Epithelial cell of proximal tubule (primary cell): Measurements from ENCODE around the gene OR6B2. TPM values are rescaled to one million over a fixed set of nuclear protein-coding genes. Genes with fewer than 3 reads are reported as not detected.

Experiments used
- DNase-seq: peaks from one replicate; pipeline ENCODE4 v3.0.0-alpha.2; 2011; ENCODE audit warnings: low read depth
- H3K4me3 ChIP-seq: 2 replicates; pipeline ENCODE4 v1.5.1; 2011; ENCODE audit warnings: low read depth, mild to moderate bottlenecking, low read length
- CTCF ChIP-seq: conservative IDR thresholded peaks from 2 replicates; pipeline ENCODE4 v1.5.1; 2012; ENCODE audit warnings: low read depth, mild to moderate bottlenecking, low read length
- total RNA-seq: library from RNA; depleted of rRNA; stranded (reverse); fragments of >200 nt; gene quantifications from 2 replicates; pipeline ENCODE4 v1.2.3, GENCODE V29; 2015

OR6B2 gene
- total RNA-seq, 1 donor from 2014 or later: not detected

- no peak overlapping the region for H3K4me3 ChIP-seq
- DNase-seq: no peak
- no peak for TF ChIP-seq CTCF
Observed at GRCh38 chr2:240066489-240066888, 36.3 kb upstream of the OR6B2 start.

- no peak for DNase-seq
- no peak overlapping the region for H3K4me3 ChIP-seq
- TF ChIP-seq CTCF: no peak
Observed at GRCh38 chr2:240064898-240065297, 34.7 kb upstream of the OR6B2 start.

GRCh38 chr2:240060977-240061591 is 30.9 kb upstream of the OR6B2 start:
- DNase-seq: peak; percentile 3
- H3K4me3 ChIP-seq: no peak overlapping the region
- TF ChIP-seq CTCF: peak; percentile 71

GRCh38 chr2:240056678-240057077 is 26.4 kb upstream of the OR6B2 start:
- H3K4me3 ChIP-seq: no peak overlapping the region
- DNase-seq: no peak
- no peak for TF ChIP-seq CTCF

DNA sequence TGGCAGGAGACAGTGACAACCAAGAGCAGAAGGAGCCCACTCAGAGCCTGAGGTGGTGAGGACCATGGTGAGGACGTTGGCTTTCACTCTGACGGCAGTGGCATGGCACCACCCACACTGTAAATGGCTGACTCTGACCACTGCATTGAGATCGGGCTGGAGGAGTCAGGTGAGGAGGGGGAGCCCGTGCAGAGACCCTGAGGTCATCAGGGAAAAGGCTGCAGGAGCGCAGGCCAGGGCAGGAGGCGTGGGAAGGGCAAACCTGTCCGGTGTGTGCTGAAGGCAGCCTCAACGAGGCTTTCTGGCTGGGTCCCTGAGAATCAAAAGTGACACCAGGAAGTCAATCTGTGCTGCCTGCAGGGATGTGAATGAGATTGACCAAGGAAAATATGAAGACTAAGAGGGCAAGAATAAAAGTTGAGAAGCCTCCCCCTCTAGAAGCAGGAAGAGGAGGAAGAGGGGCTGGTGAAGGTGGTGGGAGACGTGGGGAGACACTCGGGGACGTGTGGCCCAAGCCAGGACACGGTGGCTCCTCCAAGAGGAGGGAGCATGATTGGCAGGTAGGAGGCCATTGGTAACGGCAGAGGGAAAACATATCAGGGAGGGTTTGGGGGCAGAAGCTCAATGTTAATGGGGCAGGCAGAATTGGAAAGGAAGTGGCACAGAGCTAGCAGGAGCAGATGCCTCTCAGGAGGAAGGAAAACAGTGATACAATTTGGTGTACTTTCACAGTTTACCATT is 25.1 kb upstream of the OR6B2 start:
- TF ChIP-seq CTCF: no peak
- DNase-seq: no peak
- H3K4me3 ChIP-seq: no peak overlapping the region

GRCh38 chr2:240053173-240054155 is 23.2 kb upstream of the OR6B2 start, which contains the start of gene OR6B3:
Gene OR6B3 (minus strand): TSS chr2:240053521.
- no peak within 1 kb of the TSS for H3K4me3 ChIP-seq
- no peak for TF ChIP-seq CTCF
- no peak for DNase-seq
